Tibial nerve (tissue), 4 donors: ENCODE measurements around the gene ZBTB17.

Source experiments
- EP300 ChIP-seq, 2 donors: sonication (generic); formaldehyde crosslinking; IDR thresholded peaks; one replicate each; pipeline ENCODE4 v1.6.1; 2017; ENCODE audit warnings: antibody characterized with exemption in 2 of 2, mild to moderate bottlenecking in 1 of 2
- POLR2A ChIP-seq, 2 donors: fragments of 450-650 bp; IDR thresholded peaks; one replicate each; pipeline ENCODE4 v1.6.1; 2017; ENCODE audit warnings: antibody characterized with exemption in 2 of 2, mild to moderate bottlenecking in 2 of 2, moderate library complexity in 2 of 2
- TF ChIP-seq, protein P1 (sequence below), 5 experiments: fragments of 200-600 bp in 3 of 5; fragments of 450-650 bp in 2 of 5; sonication (generic) in 3 of 5; IDR thresholded peaks; one replicate each; pipeline ENCODE4 v1.5.1; 2016 to 2019; ENCODE audit warnings: antibody characterized with exemption in 5 of 5, mild to moderate bottlenecking in 3 of 5, moderate library complexity in 2 of 5

DNA sequence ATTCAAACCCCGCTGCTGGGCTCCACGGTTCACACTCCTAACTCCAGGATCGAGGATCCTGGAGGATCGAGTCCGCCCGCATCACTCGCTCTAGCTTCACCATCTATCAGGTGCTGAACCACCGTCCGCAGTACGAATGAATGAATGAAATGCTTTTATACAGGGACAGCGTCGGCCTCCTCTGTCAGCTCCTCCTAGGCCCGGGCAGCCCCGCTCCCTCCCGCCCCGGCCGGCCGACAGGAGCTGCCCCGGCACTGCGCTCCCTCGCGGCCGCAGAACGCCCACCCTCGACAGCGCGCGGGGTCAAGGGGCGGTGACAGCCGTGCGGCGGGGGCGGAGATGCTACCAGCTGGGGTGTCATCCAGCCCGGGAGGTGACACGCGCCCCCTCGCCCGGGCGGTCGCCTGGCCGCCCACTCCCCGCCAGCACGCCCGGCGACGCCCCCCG is 520 bp downstream of the ZBTB17 start:
- TF ChIP-seq, protein P1, sequence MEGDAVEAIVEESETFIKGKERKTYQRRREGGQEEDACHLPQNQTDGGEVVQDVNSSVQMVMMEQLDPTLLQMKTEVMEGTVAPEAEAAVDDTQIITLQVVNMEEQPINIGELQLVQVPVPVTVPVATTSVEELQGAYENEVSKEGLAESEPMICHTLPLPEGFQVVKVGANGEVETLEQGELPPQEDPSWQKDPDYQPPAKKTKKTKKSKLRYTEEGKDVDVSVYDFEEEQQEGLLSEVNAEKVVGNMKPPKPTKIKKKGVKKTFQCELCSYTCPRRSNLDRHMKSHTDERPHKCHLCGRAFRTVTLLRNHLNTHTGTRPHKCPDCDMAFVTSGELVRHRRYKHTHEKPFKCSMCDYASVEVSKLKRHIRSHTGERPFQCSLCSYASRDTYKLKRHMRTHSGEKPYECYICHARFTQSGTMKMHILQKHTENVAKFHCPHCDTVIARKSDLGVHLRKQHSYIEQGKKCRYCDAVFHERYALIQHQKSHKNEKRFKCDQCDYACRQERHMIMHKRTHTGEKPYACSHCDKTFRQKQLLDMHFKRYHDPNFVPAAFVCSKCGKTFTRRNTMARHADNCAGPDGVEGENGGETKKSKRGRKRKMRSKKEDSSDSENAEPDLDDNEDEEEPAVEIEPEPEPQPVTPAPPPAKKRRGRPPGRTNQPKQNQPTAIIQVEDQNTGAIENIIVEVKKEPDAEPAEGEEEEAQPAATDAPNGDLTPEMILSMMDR (IDR thresholded peaks at IDR 0.05), result no peak
- TF ChIP-seq EP300 (IDR thresholded peaks at IDR 0.05) (no peak), POLR2A (IDR thresholded peaks at IDR 0.05) (no peak)
